Measurements from ENCODE around the gene EPC2. TPM values are rescaled to one million over a fixed set of nuclear protein-coding genes. Genes with fewer than 3 reads are reported as not detected.

The EPC2 gene
- total and polyA plus RNA-seq, 2 of the 8 experiments (the other 6 are each of a cell fraction or from before 2014, with no cell fraction given) = 16.1 to 25.7 TPM

GRCh38 chr2:148645539-148646230 lies 1.1 kb downstream of the EPC2 start:
- H3K27me3 ChIP-seq (replicated peaks in 1 of 4; ENCODE audit: control insufficient read depth in 3 of 4, extremely low read depth in 1 of 4, insufficient read depth in 3 of 4, low read length in 3 of 4) = no peaks in the 10 kb centered on the region
- H3K4me2 ChIP-seq (ENCODE audit: insufficient read depth in 1 of 2, low read depth in 2 of 2, low read length in 2 of 2) = peak overlapping the region; percentile 86 to 92
- H2BK12ac ChIP-seq (ENCODE audit: low read depth, low read length) = no peak overlapping the region
- peaks cover 10% of the 10 kb centered on the region; the same call in 1 of the 2 replicates for H3K23me2 ChIP-seq (ENCODE audit: low read depth, low read length)
- H3K79me2 ChIP-seq (ENCODE audit: control insufficient read depth in 1 of 2, insufficient read depth in 2 of 2, low read length in 2 of 2) = peaks cover 19 to 54% of the 10 kb centered on the region in 2 experiments
- H3K4ac ChIP-seq (replicated peaks; ENCODE audit: insufficient read length, low read depth, low read length) = no peak overlapping the region
- no peaks in the 10 kb centered on the region for H3K79me1 ChIP-seq (ENCODE audit: low read depth, low read length)
- DNase-seq (ENCODE audit: low read depth in 1 of 2, low spot score in 2 of 2) (peak in 1 of 2 experiments; percentile 60), FAIRE-seq (no peak)
- H2BK120ac ChIP-seq (replicated peaks; ENCODE audit: low read depth, low read length) = no peak overlapping the region
- no peak overlapping the region for H3K23ac ChIP-seq (ENCODE audit: insufficient read length)
- no peak overlapping the region for H4K91ac ChIP-seq (replicated peaks; ENCODE audit: insufficient read length, low read length)
- 3% methylated on average over 43 of the region's 47 CpGs; no CpG with 5 or more reads in 1 of the 2 experiments for WGBS, 2 experiments (ENCODE audit: extremely low coverage in 1 of 2, insufficient coverage in 1 of 2, insufficient read length in 1 of 2, insufficient replicate concordance in 2 of 2, low coverage in 1 of 2, low lambda C conversion rate in 2 of 2, missing lambda C conversion rate in 1 of 2)
- H2BK5ac ChIP-seq (ENCODE audit: low read depth, low read length) = peak overlapping the region; percentile 6; the same call in 1 of the 2 replicates
- H2BK15ac ChIP-seq (ENCODE audit: low read length) = no peak overlapping the region
- peak overlapping the region; percentile 44; the same call in 1 of the 2 replicates for H3K27ac ChIP-seq (ENCODE audit: low read depth, low read length)
- ChIA-PET POLR2A (ENCODE audit: partially characterized antibody) (interaction anchor here (0.5 to 2.1 kb wide), 26 partner anchors 8 to 351 kb away, joined by 3 to 7 read pairs (median 3); no protein-coding TSS in a partner anchor), CTCF (ENCODE audit: partially characterized antibody) (interaction anchor here (0.7 kb wide), 1 partner anchor 149 kb away, joined by 3 read pairs; no protein-coding TSS in a partner anchor)
- H3K9ac ChIP-seq (replicated peaks in 1 of 4; ENCODE audit: extremely low read depth in 1 of 4, low read depth in 3 of 4, low read length in 3 of 4) = peak overlapping the region; percentile 32 to 85 (median 60)
- H3K18ac ChIP-seq (ENCODE audit: extremely low read depth, low read length) = no peak overlapping the region; the same call in 1 of the 2 replicates
- H2AK5ac ChIP-seq (ENCODE audit: low read depth, low read length) = no peak overlapping the region
- H2AFZ ChIP-seq (ENCODE audit: low read length) = no peak overlapping the region
- H3K56ac ChIP-seq (replicated peaks; ENCODE audit: insufficient read length, low read depth, low read length) = peak overlapping the region; percentile 22
- H4K5ac ChIP-seq (ENCODE audit: insufficient read length, low read depth, low read length) = no peak overlapping the region
- H4K8ac ChIP-seq (ENCODE audit: extremely low read depth, insufficient read depth, low read length) = no peak overlapping the region
- no peak overlapping the region for H3K14ac ChIP-seq (ENCODE audit: insufficient read length)
- peaks cover 2 to 6% of the 10 kb centered on the region in 2 experiments for H4K20me1 ChIP-seq (replicated peaks in 1 of 2; ENCODE audit: control insufficient read depth in 1 of 2, insufficient read depth in 2 of 2, low read length in 2 of 2)
- H2BK20ac ChIP-seq (ENCODE audit: low read length) = no peak overlapping the region
- H3K36me3 ChIP-seq (ENCODE audit: control insufficient read depth in 2 of 4, insufficient read depth in 4 of 4, low read length in 3 of 4) = no peaks in the 10 kb centered on the region
- H3K4me1 ChIP-seq (replicated peaks in 1 of 4; ENCODE audit: control insufficient read depth in 3 of 4, insufficient read depth in 4 of 4, low read length in 3 of 4) = peaks cover 0 to 9% (median 6%) of the 10 kb centered on the region in 4 experiments; a peak in 4 of 7 replicates
- H3K9me3 ChIP-seq (ENCODE audit: insufficient read depth in 2 of 2, low read depth in 1 of 2, low read length in 1 of 2) = no peaks in the 10 kb centered on the region
- peak overlapping the region; percentile 87 to 99 (median 90) for H3K4me3 ChIP-seq (ENCODE audit: extremely low read depth in 1 of 4, insufficient read depth in 2 of 4, low read depth in 3 of 4, low read length in 4 of 4)
- TF ChIP-seq CBX8 (IDR thresholded peaks at IDR 0.05; ENCODE audit: borderline replicate concordance, low read depth, low read length) = no peak
- peak in 1 of 2 experiments; percentile 67; a peak in 1 of 4 replicates for TF ChIP-seq SIN3A (conservative IDR thresholded peaks at IDR 0.05 in 1 of 2, IDR thresholded peaks at IDR 0.05 in 1 of 2; ENCODE audit: low read depth in 1 of 2, low read length in 2 of 2)
- TF ChIP-seq ATF3 (IDR thresholded peaks at IDR 0.05; ENCODE audit: insufficient read depth, low read depth, low read length) = no peak
- no peak for TF ChIP-seq SRF (IDR thresholded peaks at IDR 0.05; ENCODE audit: low read depth, low read length)
- no peak for TF ChIP-seq EGR1 (IDR thresholded peaks at IDR 0.05; ENCODE audit: borderline replicate concordance, low read depth, low read length)
- no peak for TF ChIP-seq BRCA1 (IDR thresholded peaks at IDR 0.05; ENCODE audit: low read depth, low read length)
- TF ChIP-seq TCF12 (IDR thresholded peaks at IDR 0.05; ENCODE audit: low read depth, low read length) = no peak
- TF ChIP-seq TBP (IDR thresholded peaks at IDR 0.05; ENCODE audit: low read depth, low read length) = peak; percentile 22; the same call in 1 of the 2 replicates
- TF ChIP-seq CHD2 (IDR thresholded peaks at IDR 0.05; ENCODE audit: low read length) = no peak
- no peak for TF ChIP-seq EZH2 (IDR thresholded peaks at IDR 0.05; ENCODE audit: low read depth, low read length, severe bottlenecking)
- no peak for TF ChIP-seq CHD1 (IDR thresholded peaks at IDR 0.05; ENCODE audit: low read depth, low read length)
- TF ChIP-seq ASH2L (IDR thresholded peaks at IDR 0.05; ENCODE audit: low read length) = peak; percentile 91

All from H1 (cell line).